H9 (cell line): ENCODE results near the gene DMRTC2. TPM values are rescaled to one million over a fixed set of nuclear protein-coding genes. Genes with fewer than 3 reads are reported as not detected.

ENCODE experiments used
- DNase-seq: peaks from one replicate; pipeline ENCODE4 v3.0.0-alpha.2; 2017
- H2AFZ ChIP-seq: one replicate; pipeline ENCODE4 v1.6.1; 2013; ENCODE audit warnings: mild to moderate bottlenecking, low read length, control low read depth, moderate library complexity
- H2AK5ac ChIP-seq: 2 replicates; pipeline ENCODE4 v1.6.1; 2013; ENCODE audit warnings: low read length, control low read depth, mixed read lengths; ENCODE audit not compliant: insufficient read length
- H2BK120ac ChIP-seq: one replicate; pipeline ENCODE4 v1.6.1; 2013; ENCODE audit warnings: low read depth, mild to moderate bottlenecking, low read length, control low read depth, inconsistent platforms; ENCODE audit not compliant: poor library complexity, severe bottlenecking
- H2BK12ac ChIP-seq: 2 replicates; pipeline ENCODE4 v1.6.1; 2013; ENCODE audit warnings: low read length, control low read depth, mixed read lengths, low read depth; ENCODE audit not compliant: insufficient read length
- H2BK15ac ChIP-seq: 2 replicates; pipeline ENCODE4 v1.6.1; 2013; ENCODE audit warnings: low read depth, low read length, control low read depth
- H2BK20ac ChIP-seq: one replicate; pipeline ENCODE4 v1.6.1; 2013; ENCODE audit warnings: low read depth, mild to moderate bottlenecking, low read length, control low read depth, inconsistent platforms; ENCODE audit not compliant: poor library complexity, severe bottlenecking
- H2BK5ac ChIP-seq: 2 replicates; pipeline ENCODE4 v1.6.1; 2013; ENCODE audit warnings: low read length, control low read depth, mixed read lengths; ENCODE audit not compliant: insufficient read length
- H3K14ac ChIP-seq: 2 replicates; pipeline ENCODE4 v1.6.1; 2013; ENCODE audit warnings: low read length, control low read depth; ENCODE audit not compliant: insufficient read depth
- H3K18ac ChIP-seq: 2 replicates; pipeline ENCODE4 v1.6.1; 2013; ENCODE audit warnings: low read depth, mild to moderate bottlenecking, mixed read lengths, low read length, control low read depth; ENCODE audit not compliant: insufficient read length
- H3K23ac ChIP-seq: 2 replicates; pipeline ENCODE4 v1.6.1; 2013; ENCODE audit warnings: low read length, control low read depth, mixed read lengths, low read depth; ENCODE audit not compliant: insufficient read length
- H3K23me2 ChIP-seq: 2 replicates; pipeline ENCODE4 v1.6.1; 2013; ENCODE audit warnings: low read depth, mild to moderate bottlenecking, mixed read lengths, low read length, control low read depth; ENCODE audit not compliant: insufficient read length, poor library complexity, severe bottlenecking
- H3K27ac ChIP-seq: 2 replicates; pipeline ENCODE4 v1.5.1; 2013; ENCODE audit warnings: low read length, control low read depth, mixed read lengths, low read depth; ENCODE audit not compliant: insufficient read length
- H3K27me3 ChIP-seq: 2 replicates; pipeline ENCODE4 v1.6.1; 2013; ENCODE audit warnings: low read length, control low read depth, inconsistent platforms; ENCODE audit not compliant: insufficient read depth
- H3K4ac ChIP-seq: 2 replicates; pipeline ENCODE4 v1.6.1; 2013; ENCODE audit warnings: low read depth, mild to moderate bottlenecking, control low read depth, inconsistent platforms, low read length, moderate library complexity
- H3K4me1 ChIP-seq: 2 replicates; pipeline ENCODE4 v1.6.1; 2013; ENCODE audit warnings: low read length, control low read depth, inconsistent platforms; ENCODE audit not compliant: insufficient read depth
- H3K4me2 ChIP-seq: 2 replicates; pipeline ENCODE4 v1.6.1; 2013; ENCODE audit warnings: low read length, control low read depth, mixed read lengths; ENCODE audit not compliant: insufficient read length, insufficient read depth
- H3K56ac ChIP-seq: 2 replicates; pipeline ENCODE4 v1.6.1; 2013; ENCODE audit warnings: low read depth, mild to moderate bottlenecking, mixed read lengths, low read length, control low read depth; ENCODE audit not compliant: insufficient read length
- H3K79me1 ChIP-seq: 2 replicates; pipeline ENCODE4 v1.6.1; 2013; ENCODE audit warnings: low read depth, mild to moderate bottlenecking, moderate library complexity, low read length, control low read depth, inconsistent platforms; ENCODE audit not compliant: insufficient read depth, poor library complexity, severe bottlenecking
- H3K79me2 ChIP-seq: 2 replicates; pipeline ENCODE4 v1.6.1; 2013; ENCODE audit warnings: low read length, control low read depth, inconsistent platforms; ENCODE audit not compliant: insufficient read depth
- H3K9ac ChIP-seq: 2 replicates; pipeline ENCODE4 v1.6.1; 2013; ENCODE audit warnings: low read length, control low read depth, mixed read lengths; ENCODE audit not compliant: insufficient read length; ENCODE audit errors: extremely low read depth
- H3K9me3 ChIP-seq: one replicate; pipeline ENCODE4 v1.6.1; 2013; ENCODE audit warnings: low read depth, low read length, inconsistent platforms; ENCODE audit not compliant: control insufficient read depth
- H3T11ph ChIP-seq: one replicate; pipeline ENCODE4 v1.6.1; 2013; ENCODE audit warnings: mild to moderate bottlenecking, low read length, control low read depth, inconsistent platforms
- H4K20me1 ChIP-seq: one replicate; pipeline ENCODE4 v1.6.1; 2013; ENCODE audit not compliant: control insufficient read depth, insufficient read length, insufficient read depth
- H4K5ac ChIP-seq: 2 replicates; pipeline ENCODE4 v1.6.1; 2013; ENCODE audit warnings: low read depth, mild to moderate bottlenecking, mixed read lengths, low read length, control low read depth; ENCODE audit not compliant: insufficient read length
- H4K8ac ChIP-seq: replicated peaks from 2 replicates; pipeline ENCODE4 v1.6.1; 2013; ENCODE audit warnings: low read length, control low read depth, mixed read lengths, low read depth; ENCODE audit not compliant: insufficient read length
- H4K91ac ChIP-seq: 2 replicates; pipeline ENCODE4 v1.6.1; 2013; ENCODE audit warnings: low read depth, mild to moderate bottlenecking, moderate library complexity, mixed read lengths, low read length, control low read depth; ENCODE audit not compliant: insufficient read length
- H3K27ac Mint-ChIP-seq, 3 experiments: 2 replicates in 2 of 3; 3 replicates in 1 of 3; pipeline ENCODE4 v1.8.0; 2020 to 2021; ENCODE audit warnings: mixed read lengths in 3 of 3, mild to moderate bottlenecking in 1 of 3, moderate library complexity in 1 of 3
- H3K27me3 Mint-ChIP-seq: 2 replicates; pipeline ENCODE4 v1.8.0; 2021; ENCODE audit warnings: low read depth, mild to moderate bottlenecking, moderate library complexity, mixed read lengths
- H3K36me3 Mint-ChIP-seq, 3 experiments: 2 replicates in 2 of 3; 3 replicates in 1 of 3; pipeline ENCODE4 v1.8.0; 2020 to 2021; ENCODE audit warnings: low read depth in 3 of 3, mixed read lengths in 3 of 3; ENCODE audit not compliant: insufficient read depth in 1 of 3
- H3K4me1 Mint-ChIP-seq, 2 experiments: 2 replicates each; pipeline ENCODE4 v1.8.0; 2020; ENCODE audit warnings: mixed read lengths in 2 of 2
- H3K4me3 Mint-ChIP-seq, 2 experiments: 2 replicates in 1 of 2; 3 replicates in 1 of 2; pipeline ENCODE4 v1.8.0; 2020 to 2021; ENCODE audit warnings: mild to moderate bottlenecking in 2 of 2, mixed read lengths in 2 of 2, moderate library complexity in 1 of 2
- H3K9me3 Mint-ChIP-seq, 2 experiments: 2 replicates in 1 of 2; 3 replicates in 1 of 2; pipeline ENCODE4 v1.8.0; 2020; ENCODE audit warnings: mild to moderate bottlenecking in 2 of 2, mixed read lengths in 2 of 2, moderate library complexity in 1 of 2
- WGBS: extraction: QIAGEN DNeasy Blood & Tissue Kit; methylation state at CpG from one replicate; pipeline ENCODE4 v1.1.7; 2013; ENCODE audit warnings: missing lambda C conversion rate, low lambda C conversion rate, mixed read lengths; ENCODE audit not compliant: insufficient read length; ENCODE audit errors: extremely low coverage; 5-methylcytosine and 5-hydroxymethylcytosine counted together
- total RNA-seq: library from RNA; stranded (reverse); gene quantifications from 2 replicates; pipeline ENCODE4 v1.2.1, GENCODE V29; 2021
- TF ChIP-seq, protein P1 (sequence below): fragments of 200-600 bp; sonication (generic); conservative IDR thresholded peaks from 3 replicates; pipeline ENCODE4 v1.8.0; 2021; ENCODE audit warnings: antibody characterized with exemption, mild to moderate bottlenecking

DMRTC2 gene
- total RNA-seq, 1 experiment from 2014 or later, result not detected

- TF ChIP-seq, protein P1, sequence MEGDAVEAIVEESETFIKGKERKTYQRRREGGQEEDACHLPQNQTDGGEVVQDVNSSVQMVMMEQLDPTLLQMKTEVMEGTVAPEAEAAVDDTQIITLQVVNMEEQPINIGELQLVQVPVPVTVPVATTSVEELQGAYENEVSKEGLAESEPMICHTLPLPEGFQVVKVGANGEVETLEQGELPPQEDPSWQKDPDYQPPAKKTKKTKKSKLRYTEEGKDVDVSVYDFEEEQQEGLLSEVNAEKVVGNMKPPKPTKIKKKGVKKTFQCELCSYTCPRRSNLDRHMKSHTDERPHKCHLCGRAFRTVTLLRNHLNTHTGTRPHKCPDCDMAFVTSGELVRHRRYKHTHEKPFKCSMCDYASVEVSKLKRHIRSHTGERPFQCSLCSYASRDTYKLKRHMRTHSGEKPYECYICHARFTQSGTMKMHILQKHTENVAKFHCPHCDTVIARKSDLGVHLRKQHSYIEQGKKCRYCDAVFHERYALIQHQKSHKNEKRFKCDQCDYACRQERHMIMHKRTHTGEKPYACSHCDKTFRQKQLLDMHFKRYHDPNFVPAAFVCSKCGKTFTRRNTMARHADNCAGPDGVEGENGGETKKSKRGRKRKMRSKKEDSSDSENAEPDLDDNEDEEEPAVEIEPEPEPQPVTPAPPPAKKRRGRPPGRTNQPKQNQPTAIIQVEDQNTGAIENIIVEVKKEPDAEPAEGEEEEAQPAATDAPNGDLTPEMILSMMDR, result no peak
- no peak overlapping the region for H3K23ac ChIP-seq
- no peak overlapping the region for H2BK12ac ChIP-seq
- Mint-ChIP-seq H3K4me3 (no peak overlapping the region; a peak in 1 of 5 replicates), H3K27ac (no peak overlapping the region), H3K27me3 (peaks cover 44% of the 10 kb centered on the region), H3K36me3 (no peaks in the 10 kb centered on the region), H3K9me3 (peaks cover 0 to 16% of the 10 kb centered on the region in 2 experiments; a peak in 2 of 5 replicates), H3K4me1 (peaks cover 0 to 3% of the 10 kb centered on the region in 2 experiments; a peak in 2 of 4 replicates)
- H3K14ac ChIP-seq, result no peak overlapping the region
- no peak overlapping the region for H3K9ac ChIP-seq
- no peak overlapping the region for H3K4ac ChIP-seq
- H3T11ph ChIP-seq, result no peak overlapping the region
- H3K79me1 ChIP-seq, result no peaks in the 10 kb centered on the region
- no peak overlapping the region for H4K91ac ChIP-seq
- WGBS, result no CpG with 5 or more reads among the region's 4 CpGs
- DNase-seq, result no peak
- H3K79me2 ChIP-seq, result no peaks in the 10 kb centered on the region
- no peak overlapping the region for H2AFZ ChIP-seq
- no peaks in the 10 kb centered on the region for H4K20me1 ChIP-seq
- no peaks in the 10 kb centered on the region for H3K23me2 ChIP-seq
- H3K9me3 ChIP-seq, result no peaks in the 10 kb centered on the region
- H2BK15ac ChIP-seq, result no peak overlapping the region
- no peak overlapping the region for H2BK20ac ChIP-seq
- H2BK120ac ChIP-seq, result no peak overlapping the region
- H3K4me2 ChIP-seq, result no peak overlapping the region
- H3K27me3 ChIP-seq, result no peaks in the 10 kb centered on the region
- no peak overlapping the region for H2AK5ac ChIP-seq
- no peaks in the 10 kb centered on the region; the same call in 1 of the 2 replicates for H3K4me1 ChIP-seq
- H3K18ac ChIP-seq, result no peak overlapping the region
- H3K56ac ChIP-seq, result no peak overlapping the region
- no peak overlapping the region for H4K5ac ChIP-seq
- H4K8ac ChIP-seq, result no peak overlapping the region
- no peak overlapping the region for H2BK5ac ChIP-seq
- H3K27ac ChIP-seq, result no peak overlapping the region
Observed at GRCh38 chr19:41851456-41851855, 6.6 kb downstream of the DMRTC2 start.
